IPS-15b (cell line): Measurements from ENCODE around the gene PHLDA2.

Experiments used
- H3K27me3 ChIP-seq: one replicate; pipeline ENCODE4 v1.6.1; 2013; ENCODE audit warnings: low read length; ENCODE audit not compliant: control insufficient read depth, insufficient read depth
- H3K36me3 ChIP-seq: one replicate; pipeline ENCODE4 v1.6.1; 2013; ENCODE audit warnings: low read length; ENCODE audit not compliant: control insufficient read depth, insufficient read depth
- H3K4me1 ChIP-seq: one replicate; pipeline ENCODE4 v1.6.1; 2013; ENCODE audit warnings: mild to moderate bottlenecking, low read length; ENCODE audit not compliant: control insufficient read depth, insufficient read depth
- H3K4me3 ChIP-seq: one replicate; pipeline ENCODE4 v1.5.1; 2013; ENCODE audit warnings: low read depth, low read length
- H3K9ac ChIP-seq: one replicate; pipeline ENCODE4 v1.6.1; 2013; ENCODE audit warnings: low read depth, mild to moderate bottlenecking, low read length
- H3K9me3 ChIP-seq: one replicate; pipeline ENCODE4 v1.6.1; 2013; ENCODE audit warnings: mild to moderate bottlenecking, low read length; ENCODE audit not compliant: control insufficient read depth, insufficient read depth

The PHLDA2 gene, protein sequence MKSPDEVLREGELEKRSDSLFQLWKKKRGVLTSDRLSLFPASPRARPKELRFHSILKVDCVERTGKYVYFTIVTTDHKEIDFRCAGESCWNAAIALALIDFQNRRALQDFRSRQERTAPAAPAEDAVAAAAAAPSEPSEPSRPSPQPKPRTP

DNA sequence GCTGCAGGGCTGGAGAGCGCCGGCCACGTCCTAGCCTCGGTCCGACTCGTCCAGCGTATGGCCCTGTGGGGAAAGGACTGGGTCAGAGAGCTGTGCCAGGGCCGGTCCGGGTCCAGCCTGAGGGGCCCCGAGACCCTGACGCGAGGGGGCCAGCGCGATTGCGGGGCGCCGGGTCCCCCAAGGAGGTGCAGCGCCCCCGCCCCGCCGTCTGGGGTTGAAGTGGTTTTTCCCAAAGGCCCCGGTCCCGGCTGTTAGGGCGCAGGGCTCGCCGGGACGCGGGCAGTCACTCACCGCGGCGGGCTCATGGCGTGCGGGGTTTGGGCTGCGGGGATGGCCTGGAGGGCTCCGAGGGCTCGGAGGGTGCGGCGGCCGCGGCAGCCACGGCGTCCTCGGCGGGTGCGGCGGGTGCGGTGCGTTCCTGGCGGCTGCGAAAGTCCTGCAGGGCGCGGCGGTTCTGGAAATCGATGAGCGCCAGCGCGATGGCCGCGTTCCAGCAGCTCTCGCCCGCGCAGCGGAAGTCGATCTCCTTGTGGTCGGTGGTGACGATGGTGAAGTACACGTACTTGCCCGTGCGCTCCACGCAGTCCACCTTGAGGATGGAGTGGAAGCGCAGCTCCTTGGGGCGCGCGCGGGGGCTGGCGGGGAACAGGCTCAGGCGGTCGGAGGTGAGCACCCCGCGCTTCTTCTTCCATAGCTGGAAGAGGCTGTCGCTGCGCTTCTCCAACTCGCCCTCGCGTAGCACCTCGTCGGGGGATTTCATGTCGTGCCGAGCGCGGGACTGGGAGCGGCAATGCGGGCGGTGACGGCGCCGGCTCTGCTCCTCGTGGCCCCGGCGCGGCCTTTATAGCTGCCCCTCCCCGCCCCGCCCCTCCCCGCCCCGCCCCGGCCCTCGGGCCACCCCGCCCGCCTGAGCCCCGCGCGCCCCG, at the start of gene PHLDA2:
TSS of gene PHLDA2 (minus strand) at position 816 of the 926 bp plus-strand sequence. CDS start at position 760, 56 bp downstream.
- peak within 1 kb of the TSS; percentile 56 for H3K4me3 ChIP-seq
- H3K36me3 ChIP-seq, result no peaks in the 10 kb centered on the region
- no peaks in the 10 kb centered on the region for H3K4me1 ChIP-seq

GRCh38 chr11:2977113-2977512, 47.9 kb upstream of the PHLDA2 start:
- H3K9me3 ChIP-seq, result no peaks in the 10 kb centered on the region
- no peaks in the 10 kb centered on the region for H3K4me1 ChIP-seq
- no peak overlapping the region for H3K4me3 ChIP-seq
- H3K9ac ChIP-seq, result no peak overlapping the region
- H3K36me3 ChIP-seq, result peaks cover 27% of the 10 kb centered on the region
- H3K27me3 ChIP-seq, result no peaks in the 10 kb centered on the region

More for the DNA sequence above, at the start of gene PHLDA2:
- no peaks in the 10 kb centered on the region for H3K9me3 ChIP-seq
- H3K27me3 ChIP-seq, result peaks cover 23% of the 10 kb centered on the region
- no peak within 1 kb of the TSS for H3K9ac ChIP-seq

GRCh38 chr11:2976294-2977063, 47.3 kb upstream of the PHLDA2 start:
- no peaks in the 10 kb centered on the region for H3K4me1 ChIP-seq
- no peak overlapping the region for H3K9ac ChIP-seq
- H3K9me3 ChIP-seq, result no peaks in the 10 kb centered on the region
- H3K27me3 ChIP-seq, result no peaks in the 10 kb centered on the region
- peaks cover 33% of the 10 kb centered on the region for H3K36me3 ChIP-seq
- no peak overlapping the region for H3K4me3 ChIP-seq

GRCh38 chr11:2975594-2975993, 46.4 kb upstream of the PHLDA2 start:
- Histone ChIP-seq H3K9ac (no peak overlapping the region), H3K9me3 (no peaks in the 10 kb centered on the region), H3K4me1 (no peaks in the 10 kb centered on the region), H3K36me3 (peaks cover 41% of the 10 kb centered on the region), H3K27me3 (no peaks in the 10 kb centered on the region), H3K4me3 (no peak overlapping the region)

DNA sequence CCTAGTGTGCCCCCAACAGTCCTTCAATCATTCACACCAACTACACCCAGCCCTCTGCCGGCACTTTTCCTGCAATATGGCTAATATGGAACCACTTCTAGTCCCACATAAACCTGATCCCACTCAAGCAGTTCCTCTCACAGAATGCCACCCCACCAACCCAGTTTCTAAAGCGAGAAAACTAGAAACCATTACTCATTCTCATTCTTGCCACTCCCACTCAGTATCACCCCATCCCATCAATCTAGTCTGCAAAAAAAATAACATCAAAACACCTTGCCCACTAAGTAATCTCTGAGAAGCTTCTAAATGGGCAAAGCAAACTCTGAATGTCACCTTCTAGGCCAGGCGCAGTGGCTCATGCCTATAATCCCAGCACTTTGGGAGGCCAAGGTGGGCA, 45.1 kb upstream of the PHLDA2 start:
- H3K9ac ChIP-seq, result no peak overlapping the region
- peaks cover 53% of the 10 kb centered on the region for H3K36me3 ChIP-seq
- no peak overlapping the region for H3K4me3 ChIP-seq
- no peaks in the 10 kb centered on the region for H3K27me3 ChIP-seq
- no peaks in the 10 kb centered on the region for H3K4me1 ChIP-seq
- no peaks in the 10 kb centered on the region for H3K9me3 ChIP-seq

DNA sequence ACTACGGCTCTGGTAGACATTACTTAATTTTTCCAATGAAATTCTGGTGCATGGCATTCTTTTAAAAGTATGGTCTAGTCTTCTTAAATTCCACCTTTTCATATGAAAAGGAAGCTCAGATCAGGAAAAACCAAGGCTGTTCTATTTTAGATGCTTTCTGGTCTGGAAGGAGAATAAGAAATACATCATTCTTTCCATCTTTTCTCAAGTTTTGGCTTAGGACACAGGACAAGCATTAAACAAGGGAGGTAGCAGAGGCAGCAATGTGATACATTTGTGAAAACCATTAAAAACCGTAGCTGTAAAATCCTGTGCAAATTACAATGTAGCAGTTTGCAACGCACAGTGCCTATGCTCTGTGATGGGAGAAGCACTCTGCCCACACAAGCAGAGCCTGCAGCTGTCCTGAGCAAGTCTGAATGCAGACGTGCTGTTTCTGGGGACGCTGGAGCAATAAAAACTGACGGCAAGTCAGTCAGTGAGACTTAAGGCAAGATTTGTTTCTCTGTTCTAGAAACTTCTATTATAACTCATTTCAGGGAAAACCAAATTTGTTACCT, 39.2 kb upstream of the PHLDA2 start:
- H3K9me3 ChIP-seq, result no peaks in the 10 kb centered on the region
- H3K9ac ChIP-seq, result no peak overlapping the region
- peaks cover 65% of the 10 kb centered on the region for H3K36me3 ChIP-seq
- H3K4me1 ChIP-seq, result no peaks in the 10 kb centered on the region
- H3K4me3 ChIP-seq, result no peak overlapping the region
- H3K27me3 ChIP-seq, result no peaks in the 10 kb centered on the region

DNA sequence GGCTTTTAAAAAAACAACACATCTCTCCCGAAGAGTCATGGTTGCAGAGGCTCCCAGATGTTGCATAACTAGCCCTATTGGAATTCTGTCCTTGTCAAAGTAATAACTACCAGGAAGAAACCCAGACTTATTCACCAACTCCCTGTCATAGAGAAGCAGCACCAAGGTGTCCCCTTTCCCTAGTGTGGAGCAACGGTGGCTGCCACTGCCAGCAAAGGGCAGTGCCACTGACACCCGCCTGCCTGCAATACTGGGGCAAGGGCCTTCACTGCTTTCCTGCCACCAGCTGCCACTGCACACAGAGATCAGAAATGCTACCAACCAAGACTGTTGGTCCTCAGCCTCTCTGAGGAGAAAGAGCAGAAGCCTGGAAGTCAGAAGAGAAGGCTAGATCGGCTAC, 35.6 kb upstream of the PHLDA2 start:
- no peaks in the 10 kb centered on the region for H3K9me3 ChIP-seq
- H3K4me3 ChIP-seq, result no peak overlapping the region
- peaks cover 19% of the 10 kb centered on the region for H3K4me1 ChIP-seq
- no peaks in the 10 kb centered on the region for H3K27me3 ChIP-seq
- H3K36me3 ChIP-seq, result peaks cover 48% of the 10 kb centered on the region
- no peak overlapping the region for H3K9ac ChIP-seq

DNA sequence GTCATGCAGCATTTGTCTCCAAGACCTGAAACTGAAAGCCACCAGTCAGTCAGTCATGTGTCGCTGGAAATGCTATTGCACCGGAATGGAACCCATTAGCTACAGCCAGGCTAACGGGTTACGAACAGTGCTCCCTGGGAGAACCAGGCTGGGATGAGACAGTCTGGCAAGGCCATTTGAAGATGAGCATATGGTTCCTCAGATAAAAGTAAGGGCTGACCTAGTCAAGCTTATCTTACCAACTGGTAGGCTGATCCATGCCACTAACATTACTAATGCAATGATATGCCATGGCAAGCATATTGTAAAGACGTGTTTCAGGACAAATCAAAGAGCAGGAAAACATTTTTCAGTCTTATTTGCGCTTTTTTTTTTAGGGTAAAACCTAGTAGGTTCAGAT, 34.5 kb upstream of the PHLDA2 start:
- Histone ChIP-seq H3K27me3 (no peaks in the 10 kb centered on the region), H3K36me3 (peaks cover 41% of the 10 kb centered on the region), H3K9ac (no peak overlapping the region), H3K9me3 (no peaks in the 10 kb centered on the region), H3K4me1 (peaks cover 20% of the 10 kb centered on the region), H3K4me3 (no peak overlapping the region)

- Histone ChIP-seq H3K9ac (no peak overlapping the region), H3K4me1 (peaks cover 20% of the 10 kb centered on the region), H3K27me3 (no peaks in the 10 kb centered on the region), H3K4me3 (no peak overlapping the region), H3K9me3 (no peaks in the 10 kb centered on the region), H3K36me3 (peaks cover 43% of the 10 kb centered on the region)
These were observed 34.0 kb upstream of the PHLDA2 start for GRCh38 chr11:2963112-2963754.

- H3K9me3 ChIP-seq, result no peaks in the 10 kb centered on the region
- H3K4me3 ChIP-seq, result no peak overlapping the region
- peaks cover 20% of the 10 kb centered on the region for H3K4me1 ChIP-seq
- H3K27me3 ChIP-seq, result no peaks in the 10 kb centered on the region
- peaks cover 48% of the 10 kb centered on the region for H3K36me3 ChIP-seq
- H3K9ac ChIP-seq, result no peak overlapping the region
These were observed 31.9 kb upstream of the PHLDA2 start for GRCh38 chr11:2961080-2961479.

DNA sequence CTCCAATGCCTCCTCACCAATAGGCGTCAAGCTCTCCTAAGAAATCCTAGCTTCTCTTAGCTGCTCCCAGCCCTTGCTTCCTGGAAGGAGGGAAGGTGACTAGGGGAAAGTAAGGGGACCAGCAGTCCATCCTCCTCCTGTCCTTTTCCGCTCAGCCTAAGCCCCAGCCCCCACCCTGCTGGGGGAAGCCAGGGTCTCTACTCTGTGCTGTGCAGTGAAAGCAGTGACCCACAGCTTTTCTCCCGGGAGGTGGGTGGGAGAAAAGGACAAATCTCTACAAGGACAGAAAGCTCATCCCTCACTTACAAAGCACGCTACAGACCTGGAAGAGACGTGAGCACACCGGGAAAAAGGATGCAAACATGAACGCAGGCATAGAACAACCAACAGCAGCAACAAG, 30.9 kb upstream of the PHLDA2 start:
- no peaks in the 10 kb centered on the region for H3K27me3 ChIP-seq
- peaks cover 20% of the 10 kb centered on the region for H3K4me1 ChIP-seq
- no peak overlapping the region for H3K9ac ChIP-seq
- peaks cover 52% of the 10 kb centered on the region for H3K36me3 ChIP-seq
- H3K4me3 ChIP-seq, result no peak overlapping the region
- no peaks in the 10 kb centered on the region for H3K9me3 ChIP-seq
